ENCODE results near the gene CA12. TPM values are rescaled to one million over a fixed set of nuclear protein-coding genes. Genes with fewer than 3 reads are reported as not detected.

The CA12 gene
- 128 and 224 TPM in 2 replicates for total RNA-seq

DNA sequence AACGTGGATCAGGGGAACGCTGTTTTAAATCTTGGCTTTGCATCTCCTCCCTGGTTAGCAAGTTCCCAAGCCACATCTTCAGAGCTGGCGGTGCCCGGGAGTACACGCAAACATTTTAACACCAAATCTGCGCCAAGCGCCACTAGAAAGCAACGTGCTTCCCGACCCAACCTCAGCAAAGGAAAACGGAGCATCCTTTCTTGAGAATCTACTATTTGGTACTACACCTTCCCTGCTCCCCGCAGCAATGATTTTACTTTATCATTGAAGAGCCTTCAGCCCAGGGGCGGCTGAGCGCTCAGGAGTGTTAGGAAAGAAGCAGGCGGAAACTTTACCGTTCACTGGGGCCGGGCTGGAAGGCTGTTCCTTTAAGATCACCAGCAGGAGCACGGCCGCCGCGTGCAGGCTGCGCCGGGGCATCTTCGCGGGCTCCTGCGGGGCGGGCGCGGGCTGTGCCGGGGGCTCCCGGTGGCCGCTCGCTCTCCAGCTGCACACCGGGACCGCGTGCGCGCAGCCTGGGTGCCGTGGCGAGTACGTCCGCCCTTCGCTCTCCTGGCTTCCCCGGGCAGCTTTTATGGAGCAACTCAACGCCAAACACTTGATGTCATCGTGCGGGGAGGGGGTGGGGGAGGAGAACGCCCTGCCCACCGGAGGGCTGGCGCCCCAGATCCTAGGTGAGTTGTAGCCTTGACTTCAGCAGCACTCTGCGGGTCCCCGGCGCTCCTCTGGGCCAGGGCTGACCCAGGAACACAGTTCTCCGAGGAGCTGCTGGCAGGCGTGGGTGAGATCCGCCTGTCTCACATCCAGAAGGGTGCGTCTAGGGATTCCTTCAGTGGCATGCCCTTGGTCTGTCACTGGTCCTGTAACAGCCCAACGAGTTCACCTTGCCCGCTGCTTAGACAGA is at the start of gene CA12:
TSS of gene CA12 (minus strand) at position 546 of the 904 bp plus-strand sequence. CDS start at position 420, 126 bp downstream.

DNA sequence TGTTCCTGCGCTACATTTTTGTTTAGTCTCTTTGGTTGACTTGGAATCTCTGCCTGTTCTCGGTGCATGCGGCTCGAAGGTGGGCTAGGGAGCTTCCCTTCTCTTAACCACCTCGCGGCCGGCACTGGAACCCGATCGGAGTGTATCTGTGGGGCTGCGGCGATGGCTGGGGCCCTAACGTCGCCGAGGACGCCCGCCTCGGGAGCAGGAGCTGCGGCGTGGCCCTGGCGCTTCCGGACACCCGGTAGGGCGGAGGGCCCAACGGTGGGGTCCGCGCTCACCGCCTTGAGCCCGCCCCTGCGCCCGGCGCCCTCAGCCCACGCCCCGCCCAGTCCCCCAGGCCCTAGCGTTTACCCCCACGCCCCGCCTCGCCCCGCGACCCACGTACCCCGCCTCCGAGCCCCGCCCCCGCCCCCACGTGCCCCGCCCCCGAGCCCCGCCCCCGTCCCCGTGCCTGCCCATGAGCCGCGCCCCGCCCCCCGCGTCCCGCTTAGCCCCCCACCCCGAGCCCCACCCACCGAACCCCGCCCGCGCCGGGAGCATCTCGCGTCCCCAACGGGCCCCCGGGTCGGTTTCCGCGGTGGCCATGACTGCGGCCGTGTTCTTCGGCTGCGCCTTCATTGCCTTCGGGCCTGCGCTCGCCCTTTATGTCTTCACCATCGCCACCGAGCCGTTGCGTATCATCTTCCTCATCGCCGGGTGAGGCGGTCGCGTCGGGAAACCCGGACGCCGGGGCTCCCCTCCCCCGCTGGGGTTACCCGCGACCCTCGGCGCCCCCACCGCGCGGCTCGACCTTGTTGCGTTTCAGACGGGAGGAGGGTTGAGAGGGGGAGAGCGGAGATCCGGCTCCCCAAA is 104.4 kb downstream of the CA12 start, which contains the start of gene APH1B:
TSS of gene APH1B (plus strand) at position 568 of the 855 bp plus-strand sequence. CDS start at position 587, 19 bp downstream.

Other genes starting within 250 kb of the CA12 start
- 134 and 312 TPM in 2 replicates for gene RPS27L, start 224.4 kb downstream of the CA12 start, total RNA-seq
- gene RAB8B, start 192.2 kb downstream of the CA12 start, total RNA-seq: 85.2 and 101 TPM in 2 replicates
- 20.4 and 20.7 TPM in 2 replicates for gene APH1B, start 104.2 kb downstream of the CA12 start, total RNA-seq
- 52.9 and 57.6 TPM in 2 replicates for gene USP3, start 122.7 kb upstream of the CA12 start, total RNA-seq
- gene FBXL22, start 215.5 kb upstream of the CA12 start, total RNA-seq: 0.22 and 1.5 TPM in 2 replicates